HAP-1 (cell line): ENCODE results near the gene RMND5B.

Experiments
- DNase-seq, 2 experiments: peaks; one replicate each; pipeline ENCODE4 v3.0.0-alpha.2; 2016 to 2020; ENCODE audit warnings: low spot score in 2 of 2
- H3K27me3 ChIP-seq: fragments of 250-450 bp; sonication (Bioruptor Pico); 2 replicates; pipeline ENCODE4 v1.5.1; 2020; ENCODE audit warnings: low read depth, mild to moderate bottlenecking, moderate library complexity
- H3K36me3 ChIP-seq: fragments of 250-450 bp; sonication (Bioruptor Pico); replicated peaks from 2 replicates; pipeline ENCODE4 v1.5.1; 2020; ENCODE audit warnings: mild to moderate bottlenecking
- H3K4me1 ChIP-seq: fragments of 250-450 bp; sonication (Bioruptor Pico); 2 replicates; pipeline ENCODE4 v1.5.1; 2020; ENCODE audit warnings: mild to moderate bottlenecking
- H3K4me3 ChIP-seq: fragments of 250-450 bp; sonication (Bioruptor Pico); 2 replicates; pipeline ENCODE4 v1.5.1; 2020; ENCODE audit warnings: mild to moderate bottlenecking, moderate library complexity
- H3K9me3 ChIP-seq: fragments of 250-450 bp; sonication (Bioruptor Pico); 2 replicates; pipeline ENCODE4 v1.5.1; 2020; ENCODE audit warnings: mild to moderate bottlenecking, moderate library complexity
- in situ Hi-C: fragments of 300-500 bp; cut with MboI; formaldehyde crosslinking; loops from 3 replicates; pipeline ENCODE4 v1.14.3; 2020; ENCODE audit warnings: low sequenced_read_pairs, inconsistent platforms, mixed read lengths

RMND5B gene

GRCh38 chr5:178106556-178107239, 24.1 kb upstream of the RMND5B start:
- Histone ChIP-seq H3K4me1 (no peaks in the 10 kb centered on the region), H3K9me3 (no peaks in the 10 kb centered on the region), H3K4me3 (no peak overlapping the region), H3K27me3 (no peaks in the 10 kb centered on the region), H3K36me3 (no peaks in the 10 kb centered on the region)
- in situ Hi-C loops: no loop called here
- no peak for DNase-seq

GRCh38 chr5:178107756-178108310, 23.0 kb upstream of the RMND5B start:
- in situ Hi-C loops: no loop called here
- H3K36me3 ChIP-seq: no peaks in the 10 kb centered on the region
- DNase-seq: no peak
- H3K4me3 ChIP-seq: no peak overlapping the region
- H3K4me1 ChIP-seq: no peaks in the 10 kb centered on the region
- peaks cover 3% of the 10 kb centered on the region; the same call in 1 of the 2 replicates for H3K27me3 ChIP-seq
- no peaks in the 10 kb centered on the region for H3K9me3 ChIP-seq

- Histone ChIP-seq H3K4me3 (no peak overlapping the region), H3K36me3 (no peaks in the 10 kb centered on the region), H3K27me3 (peaks cover 5% of the 10 kb centered on the region; the same call in 1 of the 2 replicates), H3K9me3 (no peaks in the 10 kb centered on the region), H3K4me1 (no peaks in the 10 kb centered on the region)
- DNase-seq: no peak
- in situ Hi-C loops: no loop called here
Observed at GRCh38 chr5:178108446-178108845, 22.4 kb upstream of the RMND5B start.

GRCh38 chr5:178108966-178109365, 21.8 kb upstream of the RMND5B start:
- no peak overlapping the region for H3K4me3 ChIP-seq
- no peaks in the 10 kb centered on the region for H3K9me3 ChIP-seq
- H3K4me1 ChIP-seq: no peaks in the 10 kb centered on the region
- no peak for DNase-seq
- in situ Hi-C loops: no loop called here
- no peaks in the 10 kb centered on the region for H3K36me3 ChIP-seq
- H3K27me3 ChIP-seq: peaks cover 5% of the 10 kb centered on the region; the same call in 1 of the 2 replicates

- in situ Hi-C loops: no loop called here
- peaks cover 8% of the 10 kb centered on the region; the same call in 1 of the 2 replicates for H3K27me3 ChIP-seq
- H3K36me3 ChIP-seq: no peaks in the 10 kb centered on the region
- H3K4me3 ChIP-seq: no peak overlapping the region
- H3K4me1 ChIP-seq: no peaks in the 10 kb centered on the region
- no peak for DNase-seq
- H3K9me3 ChIP-seq: no peaks in the 10 kb centered on the region
Observed at GRCh38 chr5:178110511-178110910, 20.3 kb upstream of the RMND5B start.

- no peak overlapping the region for H3K4me3 ChIP-seq
- H3K4me1 ChIP-seq: no peaks in the 10 kb centered on the region
- in situ Hi-C loops: no loop called here
- no peaks in the 10 kb centered on the region for H3K36me3 ChIP-seq
- no peaks in the 10 kb centered on the region for H3K9me3 ChIP-seq
- DNase-seq: no peak
- H3K27me3 ChIP-seq: peaks cover 8% of the 10 kb centered on the region; the same call in 1 of the 2 replicates
Observed at GRCh38 chr5:178111925-178112324, 18.9 kb upstream of the RMND5B start.

GRCh38 chr5:178112545-178112944, 18.3 kb upstream of the RMND5B start:
- no peaks in the 10 kb centered on the region for H3K4me1 ChIP-seq
- DNase-seq: no peak
- H3K9me3 ChIP-seq: no peaks in the 10 kb centered on the region
- in situ Hi-C loops: no loop called here
- no peaks in the 10 kb centered on the region for H3K36me3 ChIP-seq
- H3K4me3 ChIP-seq: no peak overlapping the region
- H3K27me3 ChIP-seq: peaks cover 8% of the 10 kb centered on the region; the same call in 1 of the 2 replicates

GRCh38 chr5:178113141-178113787, 17.6 kb upstream of the RMND5B start, which contains the start of gene N4BP3:
TSS of gene N4BP3 (plus strand) at chr5:178113532. CDS start at chr5:178119584, 6,052 bp downstream.
- Histone ChIP-seq H3K27me3 (peaks cover 8% of the 10 kb centered on the region; the same call in 1 of the 2 replicates), H3K4me1 (no peaks in the 10 kb centered on the region), H3K4me3 (peak within 1 kb of the TSS; percentile 37), H3K36me3 (no peaks in the 10 kb centered on the region), H3K9me3 (no peaks in the 10 kb centered on the region)
- peak; percentile 70 to 83 for DNase-seq
- in situ Hi-C loops: no loop called here

- no peak for DNase-seq
- Histone ChIP-seq H3K27me3 (peaks cover 8% of the 10 kb centered on the region; the same call in 1 of the 2 replicates), H3K4me3 (peak overlapping the region; percentile 37), H3K9me3 (no peaks in the 10 kb centered on the region), H3K36me3 (no peaks in the 10 kb centered on the region), H3K4me1 (no peaks in the 10 kb centered on the region)
- in situ Hi-C loops: no loop called here
Observed at GRCh38 chr5:178113841-178114324, 16.9 kb upstream of the RMND5B start.

GRCh38 chr5:178114325-178115135, 16.3 kb upstream of the RMND5B start:
- no peaks in the 10 kb centered on the region for H3K4me1 ChIP-seq
- DNase-seq: no peak

GRCh38 chr5:178115136-178115813, 15.5 kb upstream of the RMND5B start:
- no peak for DNase-seq
- in situ Hi-C loops: no loop called here
- Histone ChIP-seq H3K9me3 (no peaks in the 10 kb centered on the region), H3K36me3 (no peaks in the 10 kb centered on the region), H3K27me3 (peaks cover 8% of the 10 kb centered on the region; the same call in 1 of the 2 replicates), H3K4me1 (no peaks in the 10 kb centered on the region), H3K4me3 (no peak overlapping the region)

More at GRCh38 chr5:178114325-178115135, 16.3 kb upstream of the RMND5B start:
- Histone ChIP-seq H3K9me3 (no peaks in the 10 kb centered on the region), H3K27me3 (peaks cover 8% of the 10 kb centered on the region; the same call in 1 of the 2 replicates), H3K4me3 (peak overlapping the region; percentile 37), H3K36me3 (no peaks in the 10 kb centered on the region)
- in situ Hi-C loops: no loop called here

GRCh38 chr5:178115814-178116142, 15.0 kb upstream of the RMND5B start:
- Histone ChIP-seq H3K4me3 (no peak overlapping the region), H3K4me1 (no peaks in the 10 kb centered on the region), H3K36me3 (no peaks in the 10 kb centered on the region), H3K27me3 (peaks cover 8% of the 10 kb centered on the region; the same call in 1 of the 2 replicates), H3K9me3 (no peaks in the 10 kb centered on the region)
- in situ Hi-C loops: no loop called here
- no peak for DNase-seq
